HEK293 (cell line): ENCODE results near the gene ZBTB17.

Experiments used
- CTCF ChIA-PET: fragments of 350-600 bp; formaldehyde crosslinking; extraction: SDS; loops from one replicate; lab custom pipeline; 2021; ENCODE audit warnings: antibody characterized with exemption; lab: Yijun Ruan, JAX
- POLR2A ChIA-PET: fragments of 300-600 bp; formaldehyde crosslinking; extraction: SDS; loops from one replicate; lab custom pipeline; 2020; ENCODE audit warnings: antibody characterized with exemption, inconsistent platforms; lab: Yijun Ruan, JAX
- H3K27ac ChIP-seq: fragments of 200-500 bp; sonication (Bioruptor generic); 2 replicates; pipeline ENCODE4 v1.5.1; 2014; ENCODE audit warnings: low read depth, low read length, control low read depth, inconsistent platforms; ENCODE audit errors: extremely low read depth
- H3K36me3 ChIP-seq, 2 experiments: fragments of 200-500 bp in 1 of 2; sonication (Bioruptor generic) in 1 of 2; 1 replicate in 1 of 2; 2 replicates in 1 of 2; pipeline ENCODE4 v1.5.1; 2014 to 2017; ENCODE audit warnings: inconsistent platforms in 2 of 2, low read length in 2 of 2; ENCODE audit not compliant: control insufficient read depth in 2 of 2, insufficient read depth in 1 of 2
- H3K4me1 ChIP-seq: fragments of 200-500 bp; sonication (Bioruptor generic); 2 replicates; pipeline ENCODE4 v1.5.1; 2014; ENCODE audit warnings: mild to moderate bottlenecking, low read length, inconsistent platforms; ENCODE audit not compliant: control insufficient read depth, insufficient read depth
- H3K4me3 ChIP-seq: 2 replicates; pipeline ENCODE4 v1.5.1; 2011; ENCODE audit warnings: low read depth, mild to moderate bottlenecking, control low read depth, low read length, moderate library complexity
- H3K9me3 ChIP-seq: fragments of 200-500 bp; sonication (Bioruptor generic); 2 replicates; pipeline ENCODE4 v1.5.1; 2014; ENCODE audit warnings: low read depth, low read length, inconsistent platforms; ENCODE audit not compliant: control insufficient read depth, insufficient read depth
- OSR2 ChIP-seq: fragments of 450-650 bp; formaldehyde crosslinking; IDR thresholded peaks from 2 replicates; pipeline ENCODE4 v1.5.1; 2016; ENCODE audit warnings: missing biosample characterization, missing genetic modification characterization
- PRDM1 ChIP-seq: fragments of 450-650 bp; formaldehyde crosslinking; IDR thresholded peaks from 2 replicates; pipeline ENCODE4; 2016; ENCODE audit warnings: missing biosample characterization, missing genetic modification characterization
- ZBTB1 ChIP-seq: fragments of 450-650 bp; formaldehyde crosslinking; IDR thresholded peaks from 2 replicates; pipeline ENCODE4 v1.5.1; 2016; ENCODE audit warnings: missing biosample characterization, missing genetic modification characterization
- ZNF394 ChIP-seq: fragments of 450-650 bp; formaldehyde crosslinking; IDR thresholded peaks from 2 replicates; pipeline ENCODE4 v1.5.1; 2016; ENCODE audit warnings: missing biosample characterization, missing genetic modification characterization, mild to moderate bottlenecking, moderate library complexity, borderline replicate concordance
- ZNF621 ChIP-seq: fragments of 450-650 bp; formaldehyde crosslinking; IDR thresholded peaks from 2 replicates; pipeline ENCODE4 v1.5.1; 2017; ENCODE audit warnings: missing biosample characterization, missing genetic modification characterization
- TF ChIP-seq, protein P1 (sequence below): fragments of 450-650 bp; formaldehyde crosslinking; IDR thresholded peaks from 2 replicates; pipeline ENCODE4 v1.5.1; 2016; ENCODE audit warnings: missing biosample characterization, missing genetic modification characterization
- TF ChIP-seq, protein P2 (sequence below): fragments of 450-650 bp; formaldehyde crosslinking; IDR thresholded peaks from 2 replicates; pipeline ENCODE4 v1.5.1; 2016; ENCODE audit warnings: missing biosample characterization, missing genetic modification characterization
- TF ChIP-seq, protein P3 (sequence below): fragments of 450-650 bp; formaldehyde crosslinking; IDR thresholded peaks from 2 replicates; pipeline ENCODE4 v1.5.1; 2017; ENCODE audit warnings: missing biosample characterization, missing genetic modification characterization
- TF ChIP-seq, protein P4 (sequence below): fragments of 450-650 bp; formaldehyde crosslinking; IDR thresholded peaks from 2 replicates; pipeline ENCODE4 v1.5.1; 2016; ENCODE audit warnings: missing biosample characterization, missing genetic modification characterization

The ZBTB17 gene

DNA sequence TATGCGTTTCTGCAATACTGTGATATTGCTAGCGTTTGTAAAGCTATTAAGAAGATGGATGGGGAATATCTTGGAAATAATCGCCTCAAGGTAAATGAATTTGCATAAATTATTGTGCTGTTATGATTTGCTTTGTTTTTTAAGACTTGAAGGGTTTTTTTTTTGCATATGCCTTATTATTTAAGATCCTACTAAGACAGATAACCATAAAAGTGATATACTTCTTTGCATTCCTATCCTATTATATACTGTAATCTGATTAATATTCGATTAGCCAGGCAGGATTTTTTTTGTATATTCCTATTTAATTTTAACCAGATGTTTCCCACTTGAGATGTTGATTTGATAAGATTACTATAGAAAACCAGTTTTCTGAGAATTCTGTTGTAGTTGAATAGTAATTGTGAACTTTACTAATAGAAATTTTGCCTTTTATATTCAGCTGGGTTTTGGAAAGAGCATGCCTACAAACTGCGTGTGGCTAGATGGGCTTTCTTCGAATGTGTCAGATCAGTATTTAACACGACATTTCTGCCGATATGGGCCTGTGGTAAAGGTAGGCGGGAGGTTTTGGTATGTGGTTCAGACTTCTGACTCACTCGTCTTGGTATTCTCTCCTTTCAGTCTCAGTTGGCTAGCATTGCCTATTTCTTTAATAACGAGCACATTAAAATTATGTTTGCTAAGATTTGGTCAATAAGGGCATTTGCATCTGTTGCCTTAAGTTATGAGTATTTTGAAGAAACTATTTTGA is 56.8 kb downstream of the ZBTB17 start (continued):
- TF ChIP-seq, protein P1, sequence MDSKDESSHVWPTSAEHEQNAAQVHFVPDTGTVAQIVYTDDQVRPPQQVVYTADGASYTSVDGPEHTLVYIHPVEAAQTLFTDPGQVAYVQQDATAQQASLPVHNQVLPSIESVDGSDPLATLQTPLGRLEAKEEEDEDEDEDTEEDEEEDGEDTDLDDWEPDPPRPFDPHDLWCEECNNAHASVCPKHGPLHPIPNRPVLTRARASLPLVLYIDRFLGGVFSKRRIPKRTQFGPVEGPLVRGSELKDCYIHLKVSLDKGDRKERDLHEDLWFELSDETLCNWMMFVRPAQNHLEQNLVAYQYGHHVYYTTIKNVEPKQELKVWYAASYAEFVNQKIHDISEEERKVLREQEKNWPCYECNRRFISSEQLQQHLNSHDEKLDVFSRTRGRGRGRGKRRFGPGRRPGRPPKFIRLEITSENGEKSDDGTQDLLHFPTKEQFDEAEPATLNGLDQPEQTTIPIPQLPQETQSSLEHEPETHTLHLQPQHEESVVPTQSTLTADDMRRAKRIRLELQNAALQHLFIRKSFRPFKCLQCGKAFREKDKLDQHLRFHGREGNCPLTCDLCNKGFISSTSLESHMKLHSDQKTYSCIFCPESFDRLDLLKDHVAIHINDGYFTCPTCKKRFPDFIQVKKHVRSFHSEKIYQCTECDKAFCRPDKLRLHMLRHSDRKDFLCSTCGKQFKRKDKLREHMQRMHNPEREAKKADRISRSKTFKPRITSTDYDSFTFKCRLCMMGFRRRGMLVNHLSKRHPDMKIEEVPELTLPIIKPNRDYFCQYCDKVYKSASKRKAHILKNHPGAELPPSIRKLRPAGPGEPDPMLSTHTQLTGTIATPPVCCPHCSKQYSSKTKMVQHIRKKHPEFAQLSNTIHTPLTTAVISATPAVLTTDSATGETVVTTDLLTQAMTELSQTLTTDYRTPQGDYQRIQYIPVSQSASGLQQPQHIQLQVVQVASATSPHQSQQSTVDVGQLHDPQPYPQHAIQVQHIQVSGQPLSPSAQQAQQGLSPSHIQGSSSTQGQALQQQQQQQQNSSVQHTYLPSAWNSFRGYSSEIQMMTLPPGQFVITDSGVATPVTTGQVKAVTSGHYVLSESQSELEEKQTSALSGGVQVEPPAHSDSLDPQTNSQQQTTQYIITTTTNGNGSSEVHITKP (tag by site-specific recombination): no peak

DNA sequence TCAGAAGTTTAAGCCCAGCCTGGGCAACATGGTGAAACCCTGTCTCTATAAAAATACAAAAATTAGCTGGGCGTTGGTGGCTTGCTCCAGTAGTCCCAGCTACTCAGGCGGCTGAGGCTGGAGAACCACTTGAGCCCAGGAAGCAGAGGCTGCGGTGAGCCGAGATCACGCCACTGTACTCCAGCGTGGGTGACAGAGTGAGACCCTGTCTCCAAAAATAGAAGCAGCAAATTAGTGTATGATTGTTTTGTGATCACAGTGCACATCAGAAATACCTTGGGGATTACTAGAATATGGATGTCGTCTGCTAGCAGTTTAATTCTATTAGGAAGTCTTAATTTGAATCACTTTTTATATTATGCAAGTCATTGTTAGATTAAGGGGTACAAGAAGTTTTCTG is 59.0 kb downstream of the ZBTB17 start:
- no peaks in the 10 kb centered on the region for H3K9me3 ChIP-seq
- no peak for TF ChIP-seq ZBTB1
- peak; percentile 66; the same call in 1 of the 2 replicates for TF ChIP-seq OSR2
- H3K4me3 ChIP-seq: no peak overlapping the region
- CTCF ChIA-PET: no interaction called here
- peaks cover 70 to 94% of the 10 kb centered on the region in 2 experiments for H3K36me3 ChIP-seq
- H3K4me1 ChIP-seq: no peaks in the 10 kb centered on the region
- H3K27ac ChIP-seq: no peak overlapping the region
- POLR2A ChIA-PET: interaction anchor here (0.7 kb wide), 1 partner anchor 232 kb away, joined by 4 read pairs; no protein-coding TSS in a partner anchor

DNA sequence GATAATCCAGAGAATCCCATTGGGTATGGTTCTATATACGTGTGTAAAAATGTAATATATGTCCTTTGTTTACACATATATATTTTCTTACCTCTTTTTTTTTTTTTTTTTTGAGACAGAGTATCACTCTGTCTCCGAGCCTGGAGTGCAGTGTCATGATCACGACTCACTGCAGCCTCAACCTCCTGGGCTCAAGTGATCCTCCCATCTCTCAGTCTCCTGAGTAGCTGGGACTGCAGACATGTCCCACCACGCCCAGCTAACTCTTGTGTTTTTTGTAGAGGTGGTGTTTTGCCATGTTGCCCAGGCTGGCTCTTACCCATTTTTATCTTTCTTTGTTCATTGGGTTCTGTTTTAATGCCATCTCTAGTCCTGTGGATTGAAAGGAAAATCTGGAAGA is 59.5 kb downstream of the ZBTB17 start:
- Histone ChIP-seq H3K36me3 (peaks cover 74 to 94% of the 10 kb centered on the region in 2 experiments), H3K27ac (no peak overlapping the region), H3K4me3 (no peak overlapping the region), H3K9me3 (no peaks in the 10 kb centered on the region), H3K4me1 (no peaks in the 10 kb centered on the region)
- ChIA-PET POLR2A (interaction anchor here (0.6 to 0.7 kb wide), 2 partner anchors 232 to 517 kb away, joined by 3 to 4 read pairs; no protein-coding TSS in a partner anchor), CTCF (interaction anchor here (2.4 kb wide), 1 partner anchor 124 kb away, joined by 11 read pairs; no protein-coding TSS in a partner anchor)
- no peak for TF ChIP-seq ZNF621
- TF ChIP-seq, protein P2, sequence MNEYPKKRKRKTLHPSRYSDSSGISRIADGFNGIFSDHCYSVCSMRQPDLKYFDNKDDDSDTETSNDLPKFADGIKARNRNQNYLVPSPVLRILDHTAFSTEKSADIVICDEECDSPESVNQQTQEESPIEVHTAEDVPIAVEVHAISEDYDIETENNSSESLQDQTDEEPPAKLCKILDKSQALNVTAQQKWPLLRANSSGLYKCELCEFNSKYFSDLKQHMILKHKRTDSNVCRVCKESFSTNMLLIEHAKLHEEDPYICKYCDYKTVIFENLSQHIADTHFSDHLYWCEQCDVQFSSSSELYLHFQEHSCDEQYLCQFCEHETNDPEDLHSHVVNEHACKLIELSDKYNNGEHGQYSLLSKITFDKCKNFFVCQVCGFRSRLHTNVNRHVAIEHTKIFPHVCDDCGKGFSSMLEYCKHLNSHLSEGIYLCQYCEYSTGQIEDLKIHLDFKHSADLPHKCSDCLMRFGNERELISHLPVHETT (tag by site-specific recombination): 0 out of 2 replicates have a peak, but pooled peaks have one; percentile 21

DNA sequence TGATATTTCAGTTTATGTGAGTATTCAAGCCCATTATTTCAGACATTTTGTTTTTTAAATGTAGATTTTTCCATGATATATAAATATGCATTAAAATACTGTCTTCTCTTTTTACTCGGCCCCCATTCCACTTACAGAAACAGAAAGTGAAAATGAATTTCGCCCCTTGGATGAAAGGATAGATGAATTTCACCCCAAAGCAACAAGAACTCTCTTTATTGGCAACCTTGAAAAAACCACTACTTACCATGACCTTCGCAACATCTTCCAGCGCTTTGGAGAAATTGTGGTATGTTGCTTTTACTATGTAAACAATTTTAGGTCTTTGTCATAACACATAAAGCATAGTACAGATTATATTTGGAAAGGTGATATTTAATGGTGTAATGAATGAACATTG is 59.9 kb downstream of the ZBTB17 start:
- POLR2A ChIA-PET: interaction anchor here (0.6 kb wide), 1 partner anchor 517 kb away, joined by 3 read pairs; no protein-coding TSS in a partner anchor

More for the DNA sequence above, 59.9 kb downstream of the ZBTB17 start:
- Histone ChIP-seq H3K36me3 (peaks cover 75 to 94% of the 10 kb centered on the region in 2 experiments), H3K9me3 (no peaks in the 10 kb centered on the region), H3K4me3 (no peak overlapping the region), H3K4me1 (no peaks in the 10 kb centered on the region), H3K27ac (no peak overlapping the region)
- TF ChIP-seq, protein P3, sequence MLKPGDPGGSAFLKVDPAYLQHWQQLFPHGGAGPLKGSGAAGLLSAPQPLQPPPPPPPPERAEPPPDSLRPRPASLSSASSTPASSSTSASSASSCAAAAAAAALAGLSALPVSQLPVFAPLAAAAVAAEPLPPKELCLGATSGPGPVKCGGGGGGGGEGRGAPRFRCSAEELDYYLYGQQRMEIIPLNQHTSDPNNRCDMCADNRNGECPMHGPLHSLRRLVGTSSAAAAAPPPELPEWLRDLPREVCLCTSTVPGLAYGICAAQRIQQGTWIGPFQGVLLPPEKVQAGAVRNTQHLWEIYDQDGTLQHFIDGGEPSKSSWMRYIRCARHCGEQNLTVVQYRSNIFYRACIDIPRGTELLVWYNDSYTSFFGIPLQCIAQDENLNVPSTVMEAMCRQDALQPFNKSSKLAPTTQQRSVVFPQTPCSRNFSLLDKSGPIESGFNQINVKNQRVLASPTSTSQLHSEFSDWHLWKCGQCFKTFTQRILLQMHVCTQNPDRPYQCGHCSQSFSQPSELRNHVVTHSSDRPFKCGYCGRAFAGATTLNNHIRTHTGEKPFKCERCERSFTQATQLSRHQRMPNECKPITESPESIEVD (tag by site-specific recombination): 0 out of 2 replicates have a peak, but pooled peaks have one; percentile 40
- TF ChIP-seq ZNF394 (tag by site-specific recombination) (no peak), PRDM1 (tag by site-specific recombination) (peak; percentile 92)
- TF ChIP-seq, protein P4, sequence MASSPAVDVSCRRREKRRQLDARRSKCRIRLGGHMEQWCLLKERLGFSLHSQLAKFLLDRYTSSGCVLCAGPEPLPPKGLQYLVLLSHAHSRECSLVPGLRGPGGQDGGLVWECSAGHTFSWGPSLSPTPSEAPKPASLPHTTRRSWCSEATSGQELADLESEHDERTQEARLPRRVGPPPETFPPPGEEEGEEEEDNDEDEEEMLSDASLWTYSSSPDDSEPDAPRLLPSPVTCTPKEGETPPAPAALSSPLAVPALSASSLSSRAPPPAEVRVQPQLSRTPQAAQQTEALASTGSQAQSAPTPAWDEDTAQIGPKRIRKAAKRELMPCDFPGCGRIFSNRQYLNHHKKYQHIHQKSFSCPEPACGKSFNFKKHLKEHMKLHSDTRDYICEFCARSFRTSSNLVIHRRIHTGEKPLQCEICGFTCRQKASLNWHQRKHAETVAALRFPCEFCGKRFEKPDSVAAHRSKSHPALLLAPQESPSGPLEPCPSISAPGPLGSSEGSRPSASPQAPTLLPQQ (tag by site-specific recombination): no peak
- CTCF ChIA-PET: interaction anchor here (2.4 kb wide), 1 partner anchor 124 kb away, joined by 11 read pairs; no protein-coding TSS in a partner anchor
